GM21825 (cell line): ENCODE data around the gene RFX2.

Source experiments
- ATAC-seq: cut with Tn5 transposase; IDR thresholded peaks from one replicate; pipeline ENCODE4 v1.9.1; 2021; ENCODE audit warnings: mild to moderate bottlenecking, moderate library complexity; ENCODE audit not compliant: unreplicated experiment

Gene RFX2

DNA sequence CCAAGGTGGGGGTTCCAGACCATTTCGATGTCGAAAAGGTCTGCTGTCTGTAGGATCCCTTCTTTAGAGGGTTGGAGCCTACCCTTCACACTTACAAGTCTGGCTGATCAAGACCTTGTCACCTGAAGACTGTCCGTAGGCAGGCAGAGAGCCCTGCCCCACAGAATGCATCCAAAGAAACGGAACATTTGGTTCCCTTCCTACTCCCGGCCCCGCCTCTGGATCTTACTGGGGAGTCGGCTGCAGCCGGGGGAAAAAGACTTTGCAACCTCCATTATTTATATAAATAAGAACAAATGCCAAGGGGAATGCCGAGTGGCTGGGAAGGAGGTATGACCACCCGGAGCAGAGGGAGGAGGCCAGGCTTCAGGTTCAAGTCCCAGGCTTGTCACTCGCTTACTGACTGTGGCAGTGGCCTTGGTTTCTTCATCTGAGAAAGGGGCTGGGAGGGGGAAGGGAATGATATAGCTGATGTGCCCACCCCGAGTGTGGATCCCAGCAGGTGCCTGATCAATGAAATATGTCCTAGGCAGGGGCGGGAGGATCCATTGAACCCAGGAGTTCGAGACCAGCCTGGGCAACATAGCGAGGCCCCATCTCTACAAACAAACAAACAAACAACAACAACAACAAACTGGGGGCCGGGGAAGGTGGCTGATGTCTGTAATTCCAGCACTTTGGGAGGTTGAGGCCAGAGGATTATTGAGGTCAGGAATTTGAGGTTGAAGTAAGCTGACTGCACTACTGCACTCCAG is 48.7 kb downstream of the RFX2 start:
- ATAC-seq, result no peak

DNA sequence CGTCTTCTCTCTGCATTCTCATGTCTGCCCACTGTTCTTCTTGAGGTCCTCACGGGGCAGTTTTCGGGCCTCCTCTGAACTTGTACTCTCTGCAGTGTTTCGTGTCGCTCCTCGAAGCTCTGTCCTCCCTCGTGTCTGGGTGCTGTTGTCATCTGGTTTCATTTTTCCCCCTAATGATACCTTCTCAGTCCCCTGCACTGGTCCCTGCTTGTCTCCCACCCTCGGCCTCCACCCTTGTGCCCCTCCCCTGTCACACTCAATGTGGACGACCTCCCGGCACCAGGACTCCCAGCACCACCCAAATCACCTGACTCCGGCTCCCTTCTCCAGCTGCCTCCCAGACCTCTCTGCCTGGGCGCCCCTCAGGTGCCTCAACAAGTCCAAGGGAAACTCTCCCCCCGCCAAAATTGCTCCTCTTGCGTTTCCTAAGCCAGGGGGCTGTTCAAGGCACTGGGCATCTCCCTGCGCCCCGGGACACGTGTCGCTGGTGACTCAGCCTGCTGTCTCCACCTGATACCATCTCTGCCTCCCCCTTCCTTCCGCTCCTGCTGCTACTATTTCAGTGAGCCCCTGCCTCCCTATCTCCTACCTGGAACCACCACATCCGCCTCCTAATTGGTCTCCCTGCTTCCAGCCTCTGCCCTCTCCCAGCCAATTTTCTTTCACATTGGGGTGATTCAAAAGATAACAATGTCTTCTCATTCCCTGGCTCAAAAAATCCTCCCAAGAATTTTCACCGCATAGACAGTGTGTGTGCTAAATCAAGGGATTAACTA is 49.5 kb downstream of the RFX2 start:
- ATAC-seq, result no peak

DNA sequence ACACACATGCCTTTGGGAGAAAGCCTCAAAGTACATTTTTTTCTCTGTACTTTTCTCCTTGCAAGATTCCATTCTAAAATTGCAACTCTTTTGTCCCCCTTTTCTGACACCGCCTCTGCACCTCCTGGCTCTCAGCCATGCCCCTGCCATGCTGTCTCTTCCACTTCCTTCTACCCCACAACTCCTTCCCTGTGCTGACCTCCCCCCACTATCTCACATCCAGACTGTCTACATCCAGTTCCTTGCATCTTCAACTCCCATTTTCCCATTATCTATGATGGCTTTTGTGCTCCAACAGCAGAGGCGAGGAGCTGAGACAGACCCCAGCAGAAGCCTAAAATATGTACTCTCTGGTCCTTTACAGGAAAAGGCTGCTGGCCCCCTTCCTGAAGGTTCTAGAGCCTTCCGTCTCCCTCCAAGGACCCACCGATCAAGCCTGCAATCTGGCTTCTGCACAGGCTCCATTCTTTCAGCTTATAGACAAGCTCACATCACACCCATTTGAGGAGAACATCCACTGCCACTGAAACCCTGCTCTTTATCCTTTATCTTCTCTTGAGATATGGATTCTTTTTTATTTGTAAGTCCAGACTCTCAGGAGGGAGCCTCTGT is 50.2 kb downstream of the RFX2 start:
- no peak for ATAC-seq

GRCh38 chr19:6059396-6059947 is 50.8 kb downstream of the RFX2 start:
- no peak for ATAC-seq

- no peak for ATAC-seq
Observed at GRCh38 chr19:6058518-6059201, 51.6 kb downstream of the RFX2 start.

DNA sequence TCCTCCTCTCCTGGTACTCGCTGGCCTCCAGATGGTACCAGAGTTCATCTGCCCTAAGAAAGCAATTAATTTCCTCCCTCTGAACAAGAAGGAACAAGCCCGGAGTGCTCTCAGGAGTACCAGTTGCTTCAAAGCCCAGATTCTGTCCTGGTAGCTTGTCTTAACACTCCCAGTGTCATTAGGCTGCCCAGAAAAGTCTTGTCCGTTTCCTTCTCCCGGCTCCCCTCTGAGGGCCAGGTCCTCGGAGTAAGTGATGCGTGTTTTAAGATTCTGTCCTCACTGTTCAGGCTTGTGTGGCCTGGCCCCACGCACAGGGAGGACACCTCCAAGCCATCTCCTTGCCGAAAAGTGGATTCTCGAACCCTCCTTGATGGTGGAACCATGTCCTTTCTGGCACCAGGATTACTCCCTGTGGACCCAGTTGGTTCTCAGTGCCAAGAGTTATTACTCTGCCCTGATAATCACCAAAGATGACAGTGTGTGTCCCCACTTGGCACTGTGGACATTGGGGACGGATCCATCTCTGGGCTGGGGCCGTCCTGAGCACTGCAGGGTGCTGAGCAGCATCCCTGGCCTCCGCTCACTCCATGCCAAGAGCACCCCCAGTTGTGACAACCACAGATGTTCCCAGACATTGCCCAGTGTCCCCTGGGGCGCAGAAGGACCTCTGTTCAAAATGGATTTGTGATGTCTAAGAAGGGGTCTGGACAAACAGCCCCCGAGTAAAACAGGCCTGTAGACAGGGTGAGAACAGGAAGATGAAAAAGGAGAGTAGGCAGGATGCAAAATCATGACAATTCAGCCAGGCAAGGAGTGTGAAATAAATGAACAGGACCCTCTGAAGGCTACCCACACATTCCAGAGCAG is 52.4 kb downstream of the RFX2 start:
- no peak for ATAC-seq

DNA sequence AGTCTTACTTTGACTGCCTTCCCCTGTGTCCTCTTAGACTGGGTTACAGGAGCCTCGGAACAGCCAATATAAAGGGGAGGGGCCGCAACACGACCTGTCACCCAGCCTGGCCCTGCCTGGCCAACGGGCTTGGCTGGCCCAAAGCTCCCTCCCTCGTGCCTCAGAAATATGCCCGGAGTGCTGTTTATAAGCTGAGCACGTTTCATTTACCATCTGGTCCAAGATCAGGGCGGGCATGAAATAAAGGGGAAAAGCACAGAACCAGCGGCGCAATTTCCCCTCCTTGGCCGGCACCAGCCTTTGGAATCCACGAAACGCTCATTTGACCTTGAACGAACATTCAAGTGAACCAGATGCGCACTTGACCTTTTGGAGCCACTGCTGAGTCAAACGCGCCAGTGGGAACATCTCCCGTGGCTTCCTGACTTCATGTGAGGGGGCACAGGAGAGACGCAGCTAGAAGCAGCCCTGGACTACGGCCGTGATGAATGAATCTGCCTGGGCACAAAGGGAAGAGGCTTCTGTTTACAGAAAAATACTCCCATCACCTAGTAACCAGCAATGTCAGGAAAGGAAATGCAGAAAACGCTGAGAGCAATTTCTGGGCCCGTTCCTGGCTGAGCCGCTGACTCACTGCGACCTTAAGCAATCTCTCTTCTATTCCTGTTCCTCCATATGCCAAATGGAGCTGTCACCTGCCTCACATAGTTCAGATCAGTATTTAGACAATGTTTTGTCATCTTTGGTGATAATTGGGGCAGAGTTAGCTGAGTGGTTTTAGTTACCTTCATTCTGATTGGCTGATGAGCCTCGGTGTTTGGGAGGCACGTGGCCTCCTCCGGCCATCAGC is 53.3 kb downstream of the RFX2 start:
- ATAC-seq, result no peak

GRCh38 chr19:6056282-6056741 is 54.0 kb downstream of the RFX2 start:
- no peak for ATAC-seq

GRCh38 chr19:6055013-6055795 is 55.1 kb downstream of the RFX2 start:
- ATAC-seq, result no peak

DNA sequence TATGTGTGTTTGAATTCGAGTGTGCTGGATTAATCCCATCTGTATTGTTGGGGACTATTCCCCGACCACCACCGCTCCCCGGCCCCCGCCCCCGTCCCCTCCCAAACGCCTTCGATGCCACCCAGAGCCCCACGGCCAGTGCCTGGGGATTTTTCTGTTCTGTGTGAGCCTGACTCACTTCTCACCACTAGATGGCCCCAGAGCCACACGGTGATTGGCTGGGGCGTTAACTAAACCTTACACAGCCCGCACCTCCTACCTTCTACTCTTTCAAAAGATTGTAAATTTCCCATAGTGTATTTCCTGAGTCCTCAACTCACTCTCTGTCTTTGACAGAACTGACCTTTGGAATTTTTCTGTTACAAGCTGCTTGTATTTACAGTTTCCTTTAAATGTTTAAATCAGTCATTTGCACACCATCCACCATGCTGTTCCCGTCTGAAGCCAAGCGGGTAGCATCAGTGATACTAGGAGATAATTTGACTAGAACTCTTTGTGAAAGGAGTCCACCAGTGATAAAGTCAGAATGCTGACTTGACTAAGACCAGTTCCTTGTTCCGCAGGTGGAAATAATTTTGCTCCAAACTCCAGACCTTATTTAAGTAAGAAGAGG is 61.4 kb downstream of the RFX2 start:
- no peak for ATAC-seq

DNA sequence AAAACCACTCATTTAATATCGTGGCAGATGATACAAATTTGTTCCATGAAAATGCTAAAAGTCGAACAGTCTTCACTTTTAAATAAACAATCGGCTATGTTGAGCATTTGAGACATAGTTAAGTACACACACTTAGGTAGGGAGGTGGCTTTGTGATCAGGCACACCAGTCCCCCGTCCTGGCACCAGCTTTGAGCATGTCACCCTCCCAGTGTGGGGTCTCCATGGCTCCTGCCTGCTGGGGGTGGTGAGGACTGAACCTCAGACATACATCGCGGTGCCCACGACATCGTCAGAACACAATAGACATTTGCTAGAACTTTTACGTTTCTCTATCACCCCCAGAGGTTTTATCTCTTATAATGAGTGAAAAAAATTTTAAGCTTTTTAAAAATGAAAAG is 62.0 kb downstream of the RFX2 start:
- ATAC-seq, result no peak

- ATAC-seq, result no peak
Observed at GRCh38 chr19:6047741-6048251, 62.5 kb downstream of the RFX2 start.

- no peak for ATAC-seq
Observed at GRCh38 chr19:6047256-6047655, 63.0 kb downstream of the RFX2 start.

DNA sequence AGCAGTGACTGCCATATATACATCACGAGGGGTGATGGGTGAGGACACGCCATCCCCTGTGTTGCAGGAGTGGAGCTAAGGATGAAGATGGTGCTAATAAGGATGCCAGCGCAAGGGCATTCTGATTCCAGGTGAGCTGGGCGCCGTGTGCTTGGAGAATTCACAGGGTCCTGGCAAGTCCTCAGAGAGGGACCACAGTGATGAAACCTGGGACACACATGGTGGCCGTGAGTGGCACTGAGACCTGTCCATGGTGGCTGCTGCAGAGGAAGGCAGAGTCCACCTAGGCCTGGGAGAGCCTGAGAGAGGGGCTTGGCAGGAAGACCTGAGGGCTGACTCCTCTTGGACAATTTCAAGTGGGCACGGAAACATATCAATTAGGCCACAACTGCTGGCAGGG is 65.2 kb downstream of the RFX2 start:
- ATAC-seq, result no peak

GRCh38 chr19:6044056-6044805 is 66.1 kb downstream of the RFX2 start:
- ATAC-seq, result no peak

GRCh38 chr19:6042776-6043726 is 67.2 kb downstream of the RFX2 start:
- no peak for ATAC-seq
